H1 (cell line): ENCODE measurements around the gene IFTAP. TPM values are rescaled to one million over a fixed set of nuclear protein-coding genes. Genes with fewer than 3 reads are reported as not detected.

Experiments
- CTCF ChIA-PET: fragments of 300-600 bp; sonication (Branson Sonifier 250); formaldehyde crosslinking; loops from one replicate; lab custom pipeline; 2021; ENCODE audit not compliant: partially characterized antibody; lab: Charles Lee
- POLR2A ChIA-PET: fragments of 300-600 bp; sonication (Branson Sonifier 250); formaldehyde crosslinking; loops from one replicate; lab custom pipeline; 2021; ENCODE audit warnings: inconsistent platforms; ENCODE audit not compliant: partially characterized antibody; lab: Charles Lee
- DNase-seq, 2 experiments: peaks; one replicate each; pipeline versions ENCODE4 v3.0.0 to v3.0.0-alpha.2; 2010 to 2022; ENCODE audit warnings: low spot score in 2 of 2, low read depth in 1 of 2, mixed read lengths in 1 of 2
- FAIRE-seq: peaks from 2 replicates; lab custom pipeline; 2011; peaks lifted over from hg19 to GRCh38; lab: Jason Lieb, UNC
- H2AFZ ChIP-seq: 2 replicates; pipeline ENCODE4 v1.8.1; 2012; ENCODE audit warnings: low read length, inconsistent platforms
- H2AK5ac ChIP-seq: 2 replicates; pipeline ENCODE4 v1.6.1; 2013; ENCODE audit warnings: low read depth, low read length
- H2BK120ac ChIP-seq: replicated peaks from 2 replicates; pipeline ENCODE3; 2013; ENCODE audit warnings: low read depth, low read length, inconsistent platforms
- H2BK12ac ChIP-seq: 2 replicates; pipeline ENCODE4 v1.6.1; 2013; ENCODE audit warnings: low read depth, low read length
- H2BK15ac ChIP-seq: 2 replicates; pipeline ENCODE4 v1.6.1; 2013; ENCODE audit warnings: low read length
- H2BK20ac ChIP-seq: 2 replicates; pipeline ENCODE4 v1.6.1; 2013; ENCODE audit warnings: low read length
- H2BK5ac ChIP-seq: 2 replicates; pipeline ENCODE4 v1.6.1; 2013; ENCODE audit warnings: low read depth, low read length
- H3K14ac ChIP-seq: 2 replicates; pipeline ENCODE4 v1.6.1; 2013; ENCODE audit warnings: inconsistent platforms; ENCODE audit not compliant: insufficient read length
- H3K18ac ChIP-seq: 2 replicates; pipeline ENCODE4 v1.6.1; 2013; ENCODE audit warnings: low read length; ENCODE audit errors: extremely low read depth
- H3K23ac ChIP-seq: 2 replicates; pipeline ENCODE4 v1.6.1; 2013; ENCODE audit warnings: inconsistent platforms; ENCODE audit not compliant: insufficient read length
- H3K23me2 ChIP-seq: 2 replicates; pipeline ENCODE4 v1.6.1; 2013; ENCODE audit warnings: low read depth, low read length
- H3K27ac ChIP-seq: 2 replicates; pipeline ENCODE4 v1.6.1; 2011; ENCODE audit warnings: low read depth, low read length, inconsistent platforms
- H3K27me3 ChIP-seq, 4 experiments: replicated peaks in 1 of 4; 1 replicate in 1 of 4; 2 replicates in 3 of 4; pipeline versions ENCODE4 v1.6.1 to v1.8.1; 2011 to 2013; ENCODE audit warnings: low read length in 3 of 4, mild to moderate bottlenecking in 3 of 4, inconsistent platforms in 2 of 4, mixed read lengths in 2 of 4, moderate library complexity in 1 of 4; ENCODE audit not compliant: control insufficient read depth in 3 of 4, insufficient read depth in 3 of 4; ENCODE audit errors: extremely low read depth in 1 of 4
- H3K36me3 ChIP-seq, 4 experiments: 2 replicates each; pipeline versions ENCODE4 v1.6.1 to v1.8.1; 2011 to 2013; ENCODE audit warnings: mild to moderate bottlenecking in 4 of 4, low read length in 3 of 4, moderate library complexity in 2 of 4, control low read depth in 1 of 4, inconsistent platforms in 1 of 4; ENCODE audit not compliant: insufficient read depth in 4 of 4, control insufficient read depth in 2 of 4
- H3K4ac ChIP-seq: replicated peaks from 2 replicates; pipeline ENCODE3; 2013; ENCODE audit warnings: low read length, low read depth, mixed read lengths, inconsistent platforms; ENCODE audit not compliant: insufficient read length
- H3K4me1 ChIP-seq, 4 experiments: replicated peaks in 1 of 4; 1 replicate in 1 of 4; 2 replicates in 3 of 4; pipeline versions ENCODE4 v1.6.1 to v1.8.1; 2011 to 2013; ENCODE audit warnings: low read length in 3 of 4, inconsistent platforms in 2 of 4, mixed read lengths in 1 of 4; ENCODE audit not compliant: insufficient read depth in 4 of 4, control insufficient read depth in 3 of 4
- H3K4me2 ChIP-seq, 2 experiments: 2 replicates each; pipeline versions ENCODE4 v1.6.1 to v1.8.1; 2011 to 2013; ENCODE audit warnings: low read depth in 2 of 2, low read length in 2 of 2, control low read depth in 1 of 2, inconsistent platforms in 1 of 2, mild to moderate bottlenecking in 1 of 2; ENCODE audit not compliant: insufficient read depth in 1 of 2
- H3K4me3 ChIP-seq, 4 experiments: fragments of 200-600, 300-600 bp in 1 of 4; sonication (generic), shearing (Covaris generic), sonication (Bioruptor Twin) in 1 of 4; 2 replicates each; pipeline versions ENCODE4 v1.5.1 to v1.8.1; 2011 to 2016; ENCODE audit warnings: low read length in 4 of 4, low read depth in 3 of 4, control low read depth in 2 of 4, inconsistent platforms in 2 of 4, mild to moderate bottlenecking in 2 of 4, mixed read lengths in 1 of 4, moderate library complexity in 1 of 4; ENCODE audit not compliant: insufficient read depth in 2 of 4; ENCODE audit errors: extremely low read depth in 1 of 4
- H3K56ac ChIP-seq: replicated peaks from 2 replicates; pipeline ENCODE3; 2013; ENCODE audit warnings: low read depth, mild to moderate bottlenecking, mixed read lengths, low read length, inconsistent platforms; ENCODE audit not compliant: insufficient read length
- H3K79me1 ChIP-seq: 2 replicates; pipeline ENCODE4 v1.6.1; 2013; ENCODE audit warnings: low read depth, low read length, control low read depth
- H3K79me2 ChIP-seq, 2 experiments: 2 replicates each; pipeline versions ENCODE4 v1.6.1 to v1.8.1; 2012 to 2013; ENCODE audit warnings: low read length in 2 of 2, mild to moderate bottlenecking in 2 of 2, inconsistent platforms in 1 of 2; ENCODE audit not compliant: insufficient read depth in 2 of 2, control insufficient read depth in 1 of 2
- H3K9ac ChIP-seq, 4 experiments: replicated peaks in 1 of 4; 1 replicate in 1 of 4; 2 replicates in 3 of 4; pipeline versions ENCODE4 v1.6.1 to v1.8.1; 2011 to 2013; ENCODE audit warnings: low read depth in 3 of 4, low read length in 3 of 4, control low read depth in 2 of 4, mild to moderate bottlenecking in 2 of 4, moderate library complexity in 2 of 4, inconsistent platforms in 1 of 4; ENCODE audit errors: extremely low read depth in 1 of 4
- H3K9me3 ChIP-seq, 2 experiments: 2 replicates each; pipeline versions ENCODE4 v1.6.1 to v1.8.1; 2012 to 2013; ENCODE audit warnings: mild to moderate bottlenecking in 2 of 2, moderate library complexity in 2 of 2, control low read depth in 1 of 2, inconsistent platforms in 1 of 2, low read depth in 1 of 2, low read length in 1 of 2, mixed read lengths in 1 of 2; ENCODE audit not compliant: insufficient read depth in 2 of 2
- H4K20me1 ChIP-seq, 2 experiments: replicated peaks in 1 of 2; 2 replicates each; pipeline versions ENCODE3 to v1.8.1; 2011 to 2013; ENCODE audit warnings: inconsistent platforms in 2 of 2, low read length in 2 of 2, mild to moderate bottlenecking in 1 of 2; ENCODE audit not compliant: insufficient read depth in 2 of 2, control insufficient read depth in 1 of 2
- H4K5ac ChIP-seq: 2 replicates; pipeline ENCODE4 v1.6.1; 2013; ENCODE audit warnings: low read length, low read depth, mixed read lengths, inconsistent platforms; ENCODE audit not compliant: insufficient read length
- H4K8ac ChIP-seq: 2 replicates; pipeline ENCODE4 v1.8.0; 2013; ENCODE audit warnings: mild to moderate bottlenecking, moderate library complexity, low read length, inconsistent platforms; ENCODE audit not compliant: insufficient read depth; ENCODE audit errors: extremely low read depth
- H4K91ac ChIP-seq: replicated peaks from 2 replicates; pipeline ENCODE3; 2013; ENCODE audit warnings: low read length, mixed read lengths, inconsistent platforms; ENCODE audit not compliant: insufficient read length
- ASH2L ChIP-seq: fragments of 200-600, 300-600 bp; sonication (generic); IDR thresholded peaks from one replicate; pipeline ENCODE4 v1.7.1; 2017; ENCODE audit warnings: low read length
- CTBP2 ChIP-seq: IDR thresholded peaks from 2 replicates; pipeline ENCODE4 v1.7.0; 2011; ENCODE audit warnings: borderline replicate concordance, mild to moderate bottlenecking, moderate library complexity, mixed read lengths, low read length; ENCODE audit not compliant: insufficient read depth, insufficient read length
- CTCF ChIP-seq, 3 experiments: IDR thresholded peaks; 1 replicate in 2 of 3; 2 replicates in 1 of 3; pipeline versions ENCODE4 v1.5.1 to v1.6.1; 2011; ENCODE audit warnings: low read length in 3 of 3, mild to moderate bottlenecking in 3 of 3, inconsistent platforms in 2 of 3, low read depth in 1 of 3, moderate library complexity in 1 of 3; ENCODE audit not compliant: insufficient read depth in 1 of 3; ENCODE audit errors: control extremely low read depth in 1 of 3
- KDM1A ChIP-seq: fragments of 200-600, 300-600 bp; sonication (generic); IDR thresholded peaks from 2 replicates; pipeline ENCODE4 v1.7.1; 2016; ENCODE audit warnings: mild to moderate bottlenecking, low read length, borderline replicate concordance
- POLR2A ChIP-seq, 2 experiments: IDR thresholded peaks; 1 replicate in 1 of 2; 2 replicates in 1 of 2; pipeline ENCODE4 v1.6.1; 2011; ENCODE audit warnings: low read depth in 2 of 2, low read length in 2 of 2, mild to moderate bottlenecking in 2 of 2; ENCODE audit errors: control extremely low read depth in 1 of 2
- RAD21 ChIP-seq, 2 experiments: IDR thresholded peaks in 1 of 2; conservative IDR thresholded peaks in 1 of 2; 2 replicates each; pipeline ENCODE4 v1.6.1; 2011; ENCODE audit warnings: low read depth in 2 of 2, low read length in 2 of 2, improper control_type of control experiment in 1 of 2, inconsistent platforms in 1 of 2, mild to moderate bottlenecking in 1 of 2, moderate library complexity in 1 of 2
- ZNF274 ChIP-seq: IDR thresholded peaks from 2 replicates; pipeline ENCODE4 v1.7.0; 2012; ENCODE audit warnings: low read length, borderline replicate concordance; ENCODE audit errors: extremely low read depth
- WGBS, 2 experiments: shearing (Covaris generic) in 1 of 2; methylation state at CpG; one replicate each; pipeline versions ENCODE4 v1.1.6 to v1.1.7; 2013 to 2015; ENCODE audit warnings: low lambda C conversion rate in 2 of 2, mixed read lengths in 2 of 2, inconsistent platforms in 1 of 2, low coverage in 1 of 2, missing lambda C conversion rate in 1 of 2; ENCODE audit not compliant: insufficient replicate concordance in 2 of 2, insufficient coverage in 1 of 2, insufficient read length in 1 of 2; ENCODE audit errors: extremely low coverage in 1 of 2, missing lambda C conversion rate in 1 of 2; 5-methylcytosine and 5-hydroxymethylcytosine counted together
- polyA plus RNA-seq, 7 experiments: library from polyadenylated mRNA; depleted of rRNA in 3 of 7; stranded (reverse) in 5 of 7; unstranded in 2 of 7; fragments of >200 nt in 5 of 7; fragments of 200-250 nt in 2 of 7; gene quantifications; 1 replicate in 5 of 7; 2 replicates in 1 of 7; 4 replicates in 1 of 7; pipeline versions ENCODE4 v1.2.1 to v1.2.3, GENCODE V29; 2011 to 2013; ENCODE audit warnings: missing spikeins in 2 of 7, mixed read lengths in 2 of 7
- total RNA-seq: library from RNA; stranded (reverse); fragmentation: NEBNext Ultra II Directional; extraction: Animal tissue kit (Norgen Biotek cat#: 25700); gene quantifications from 2 replicates; pipeline ENCODE4 v1.2.1, GENCODE V29; 2021

The IFTAP gene
- total and polyA plus RNA-seq, 2 of the 8 experiments (the other 6 are each of a cell fraction or from before 2014, with no cell fraction given): 21.2 to 23.9 TPM

- no peaks in the 10 kb centered on the region for H3K36me3 ChIP-seq
- no peak overlapping the region for H3K23ac ChIP-seq
- no peak overlapping the region for H2AK5ac ChIP-seq
- no peak overlapping the region for H3K9ac ChIP-seq
- H2AFZ ChIP-seq: no peak overlapping the region
- no peaks in the 10 kb centered on the region for H3K4me1 ChIP-seq
- H3K4ac ChIP-seq: no peak overlapping the region
- 60% methylated on average over 3 of the region's 3 CpGs; no CpG with 5 or more reads in 1 of the 2 experiments for WGBS, 2 experiments
- H3K14ac ChIP-seq: no peak overlapping the region
- no peak overlapping the region for H3K56ac ChIP-seq
- no peak overlapping the region for H2BK15ac ChIP-seq
- no peak overlapping the region for H3K4me3 ChIP-seq
- no peak overlapping the region for H4K8ac ChIP-seq
- H3K27me3 ChIP-seq: no peaks in the 10 kb centered on the region
- H3K18ac ChIP-seq: no peak overlapping the region
- H2BK12ac ChIP-seq: no peak overlapping the region
- no peak overlapping the region for H2BK20ac ChIP-seq
- H4K5ac ChIP-seq: no peak overlapping the region
- no peak for DNase-seq
- no peak overlapping the region for H3K27ac ChIP-seq
- no peak overlapping the region for H3K4me2 ChIP-seq
- POLR2A ChIA-PET: no interaction called here
- H4K91ac ChIP-seq: no peak overlapping the region
- no peak overlapping the region for H2BK5ac ChIP-seq
- H3K79me2 ChIP-seq: no peaks in the 10 kb centered on the region
- FAIRE-seq: no peak
- TF ChIP-seq KDM1A: no peak
- TF ChIP-seq POLR2A (IDR thresholded peaks at IDR 0.05; ENCODE audit: control extremely low read depth in 1 of 2, low read depth in 2 of 2, low read length in 2 of 2): no peak
- no peak for TF ChIP-seq ZNF274
- TF ChIP-seq RAD21 (IDR thresholded peaks at IDR 0.05 in 1 of 2, conservative IDR thresholded peaks at IDR 0.05 in 1 of 2; ENCODE audit: low read depth in 2 of 2, low read length in 2 of 2): peak in 1 of 2 experiments; percentile 11; a peak in 1 of 4 replicates
- peak; percentile 21 to 53 (median 44); a peak in 3 of 4 replicates for TF ChIP-seq CTCF (IDR thresholded peaks at IDR 0.05; ENCODE audit: control extremely low read depth in 1 of 3, insufficient read depth in 1 of 3, low read depth in 1 of 3, low read length in 3 of 3)
- TF ChIP-seq CTBP2: no peak
- TF ChIP-seq ASH2L: no peak
- no peaks in the 10 kb centered on the region for H3K23me2 ChIP-seq
- no peaks in the 10 kb centered on the region for H4K20me1 ChIP-seq
- CTCF ChIA-PET: interaction anchor here (1.7 kb wide), 1 partner anchor 10 kb away, joined by 6 read pairs; no protein-coding TSS in a partner anchor
- no peak overlapping the region for H2BK120ac ChIP-seq
- H3K79me1 ChIP-seq: no peaks in the 10 kb centered on the region
- peaks cover 21 to 23% of the 10 kb centered on the region in 2 experiments for H3K9me3 ChIP-seq
Measured at GRCh38 chr11:36583667-36584066, 10.6 kb upstream of the IFTAP start.
